GM12891 (cell line): ENCODE measurements around the gene TEX19.

Experiments used
- POLR2AphosphoS5 ChIP-seq: IDR thresholded peaks from 2 replicates; pipeline ENCODE4 v1.6.1; 2011; ENCODE audit warnings: low read depth, low read length, control low read depth
- TAF1 ChIP-seq: IDR thresholded peaks from 2 replicates; pipeline ENCODE4 v1.6.1; 2011; ENCODE audit warnings: low read depth, low read length, control low read depth

- TF ChIP-seq POLR2AphosphoS5: no peak
- TF ChIP-seq TAF1: no peak
These were observed 27.3 kb downstream of the TEX19 start for GRCh38 chr17:82386255-82386831.
